DND-41 (cell line): Measurements from ENCODE around the gene CCNI2.

Experiments
- CTCF ChIP-seq: IDR thresholded peaks from 2 replicates; pipeline ENCODE4 v1.5.1; 2012; ENCODE audit warnings: borderline replicate concordance, low read length, moderate library complexity, mild to moderate bottlenecking; ENCODE audit not compliant: poor library complexity, severe bottlenecking; ENCODE audit errors: extremely low read depth
- EZH2 ChIP-seq: IDR thresholded peaks from 3 replicates; pipeline ENCODE4 v1.6.1; 2012; ENCODE audit warnings: borderline replicate concordance, low read depth, mild to moderate bottlenecking, moderate library complexity, low read length, inconsistent platforms; ENCODE audit not compliant: severe bottlenecking

- TF ChIP-seq CTCF = no peak
- no peak for TF ChIP-seq EZH2
These were observed 28.5 kb upstream of the CCNI2 start for GRCh38 chr5:132718544-132719312.
